Activated CD4-positive, alpha-beta T cell treated with anti-CD3 and anti-CD28 coated beads, Interleukin-2, amount 50 U/mL, for 48 hours (primary cell): ENCODE data around the gene TNRC18.
"Not testable (repeated sequence)": the region's sequence is repeated elsewhere in the genome, so short reads cannot be mapped to it uniquely, and the experiment has no call there.

Experiments used
- DNase-seq, 2 experiments: peaks; one replicate each; pipeline ENCODE4 v3.0.0-alpha.2; 2020

TNRC18 gene

GRCh38 chr7:5265320-5266190 is 158.1 kb downstream of the TNRC18 start:
- DNase-seq, result no peak

- not testable (repeated sequence) for DNase-seq
These were observed 160.6 kb downstream of the TNRC18 start for GRCh38 chr7:5263066-5263465.

- DNase-seq, result not testable (repeated sequence)
These were observed 163.0 kb downstream of the TNRC18 start for GRCh38 chr7:5260530-5261068.
